GM19467 (cell line): ENCODE measurements around the gene NEIL1.
"Not testable (repeated sequence)": the region's sequence is repeated elsewhere in the genome, so short reads cannot be mapped to it uniquely, and the experiment has no call there.

Experiments used
- ATAC-seq: cut with Tn5 transposase; IDR thresholded peaks from one replicate; pipeline ENCODE4 v1.9.1; 2021; ENCODE audit warnings: mild to moderate bottlenecking, moderate library complexity; ENCODE audit not compliant: unreplicated experiment

Gene NEIL1

DNA sequence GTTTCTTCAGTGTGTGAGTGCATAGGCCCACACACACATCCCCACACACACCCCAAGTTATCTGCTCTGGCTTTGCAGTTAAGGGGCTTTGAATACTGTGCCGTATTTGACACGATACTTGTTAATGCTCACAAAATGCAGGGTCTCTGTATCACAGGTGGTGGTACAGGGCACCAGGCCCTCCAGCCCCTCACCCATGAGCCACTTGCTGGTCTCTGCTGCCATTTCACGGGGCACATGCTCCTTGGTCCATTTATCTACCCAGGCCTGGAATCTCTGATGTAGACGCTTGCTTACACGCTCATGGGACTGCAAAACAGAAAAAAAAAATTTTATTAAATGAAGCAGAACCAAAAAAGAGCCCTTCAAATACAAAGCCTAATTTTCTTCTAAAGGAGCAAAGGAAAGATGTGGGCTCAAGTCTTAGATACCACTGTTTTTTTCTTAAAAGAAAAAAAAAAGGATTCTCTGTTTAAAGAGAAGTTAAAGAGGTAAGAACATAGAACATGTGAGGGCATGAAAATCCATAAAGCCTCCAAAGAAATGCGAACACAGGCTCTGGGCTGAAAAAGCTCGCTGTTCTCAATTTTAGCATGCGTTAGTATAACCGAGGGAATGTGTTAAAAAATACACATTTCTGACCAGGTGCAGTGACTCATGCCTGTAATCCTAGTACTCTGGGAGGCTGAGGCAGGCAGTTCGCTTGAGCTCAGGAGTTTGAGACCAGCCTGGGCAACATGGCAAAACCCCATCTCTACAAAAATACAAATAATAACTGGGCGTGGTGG, 25.3 kb downstream of the NEIL1 start:
- no peak for ATAC-seq

DNA sequence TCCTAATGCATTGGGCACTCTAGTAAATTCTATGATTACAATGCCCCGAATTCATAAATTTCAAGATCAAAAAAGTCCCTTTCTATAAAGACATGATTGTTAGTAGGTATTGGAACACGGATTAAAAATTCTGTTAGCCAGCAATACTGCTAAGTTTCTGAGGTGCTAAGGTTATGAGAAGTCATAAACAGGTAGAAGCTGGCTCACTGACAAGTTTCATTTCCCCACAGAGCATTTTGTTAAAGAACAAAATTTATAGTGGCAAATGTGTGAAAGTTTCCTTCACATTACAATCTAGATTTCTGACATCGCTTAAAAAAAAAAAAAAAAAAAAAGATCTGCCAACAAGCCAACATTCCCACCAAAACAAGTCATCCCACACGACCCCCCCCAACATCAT, 33.9 kb downstream of the NEIL1 start:
- no peak for ATAC-seq

DNA sequence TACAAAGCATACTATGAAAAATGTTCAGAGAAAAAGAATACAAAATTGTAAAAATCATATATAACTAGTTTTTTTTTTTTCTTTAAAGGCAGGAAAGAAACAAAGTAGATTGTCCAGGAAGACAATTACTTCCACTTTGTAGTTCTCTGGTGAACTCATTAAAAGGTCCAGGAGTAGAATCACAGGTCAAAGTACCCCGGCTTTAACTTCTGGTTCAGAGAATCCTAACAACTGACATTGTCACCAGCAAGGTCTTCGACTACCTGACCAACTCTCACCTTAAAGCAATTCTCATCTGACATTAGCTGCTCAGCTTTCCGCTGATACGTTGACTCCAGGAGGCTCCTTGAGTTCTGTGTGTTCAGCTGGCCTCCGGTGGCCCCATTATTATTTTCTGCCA, 37.1 kb downstream of the NEIL1 start:
- ATAC-seq = not testable (repeated sequence)

DNA sequence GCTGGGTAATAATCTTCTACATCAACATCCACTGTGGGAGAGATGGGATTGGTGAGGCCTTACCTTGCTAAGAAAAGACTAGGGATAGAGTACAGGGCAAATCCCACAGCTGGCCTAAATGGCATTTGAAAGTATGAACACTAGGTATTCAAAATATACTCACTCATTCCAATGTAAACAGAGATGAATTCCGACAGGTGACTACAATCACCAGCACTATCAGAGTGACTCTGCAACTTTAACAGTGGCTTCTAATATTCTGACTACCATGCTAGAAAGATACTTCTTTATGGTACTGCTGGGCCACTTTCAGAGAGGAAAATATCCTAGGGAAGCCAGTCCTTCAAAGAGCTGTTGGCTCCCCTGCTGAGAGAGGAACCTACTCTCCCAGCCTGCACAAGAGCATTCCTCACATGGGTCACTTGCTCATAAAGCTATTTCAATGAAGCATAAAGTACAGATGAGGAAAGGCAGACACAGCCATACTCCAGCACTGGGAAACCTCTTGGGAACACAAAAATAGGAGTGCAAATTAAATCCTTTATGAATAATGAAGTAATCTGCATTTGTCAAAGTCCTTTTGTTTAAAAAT, 43.0 kb downstream of the NEIL1 start:
- ATAC-seq = no peak

DNA sequence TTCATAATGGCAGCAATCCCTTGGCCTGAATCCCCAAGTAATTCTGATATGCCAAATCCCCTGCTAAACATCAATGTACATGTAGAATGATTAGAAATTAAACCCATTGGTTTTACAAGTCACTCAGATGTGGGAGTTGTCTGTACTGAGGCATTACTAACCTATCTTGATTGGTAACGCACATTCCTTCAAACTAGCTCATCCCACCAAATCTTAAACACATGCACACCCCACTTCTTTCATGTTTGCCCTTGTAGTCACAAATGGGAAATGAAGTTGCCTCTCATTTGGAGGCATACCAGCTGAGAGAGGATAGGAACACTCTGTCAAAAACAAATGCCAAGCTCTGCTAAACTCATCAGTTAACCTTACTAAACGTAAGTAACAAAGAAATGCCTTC, 50.7 kb downstream of the NEIL1 start:
- no peak for ATAC-seq

DNA sequence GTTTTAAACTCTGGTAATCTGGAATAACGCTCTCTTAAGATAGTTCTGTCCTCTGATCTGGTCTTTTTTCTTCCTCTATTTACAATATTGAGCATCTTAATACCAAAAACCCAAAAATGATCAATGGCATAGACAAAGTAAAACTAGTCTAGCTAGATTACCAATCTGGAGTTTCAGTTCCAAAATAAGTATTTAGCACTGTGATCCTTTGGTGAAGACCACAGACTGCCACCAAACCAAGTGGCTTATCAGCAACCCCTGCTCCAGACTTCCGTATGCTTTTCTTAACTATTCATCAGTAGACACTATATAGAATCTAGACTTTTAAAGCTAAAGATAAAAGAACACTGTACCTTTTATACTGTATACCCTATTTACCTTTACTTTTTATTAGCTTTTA, 57.1 kb downstream of the NEIL1 start:
- no peak for ATAC-seq
